Panc1 (cell line): ENCODE measurements around the gene THAP4. TPM values are rescaled to one million over a fixed set of nuclear protein-coding genes. Genes with fewer than 3 reads are reported as not detected.

Experiments
- ATAC-seq: fragments of 200-7000 bp; cut with Tn5 transposase; 2 replicates; pipeline ENCODE4 v1.9.1; 2020; ENCODE audit warnings: mild to moderate bottlenecking, moderate library complexity
- BruUV-seq: library from RNA; stranded (reverse); fragments of 400-500 nt; replicated peaks from 2 replicates; lab custom pipeline; 2021; lab: Mats Ljungman, UMichigan
- CTCF ChIA-PET: fragments of 300-600 bp; sonication (Branson Sonifier 250); formaldehyde crosslinking; loops from one replicate; lab custom pipeline; 2022; ENCODE audit warnings: antibody characterized with exemption; lab: Charles Lee
- POLR2A ChIA-PET: fragments of 300-600 bp; sonication (Branson Sonifier 250); formaldehyde crosslinking; loops from one replicate; lab custom pipeline; 2022; ENCODE audit warnings: antibody characterized with exemption; lab: Charles Lee
- DNase-seq: peaks from one replicate; pipeline ENCODE4 v3.0.0-alpha.2; 2010; ENCODE audit warnings: low read depth, low spot score
- H3K27ac ChIP-seq: 2 replicates; pipeline ENCODE4 v1.5.1; 2011; ENCODE audit warnings: mild to moderate bottlenecking, low read length, inconsistent platforms
- H3K27me3 ChIP-seq: fragments of 200-500 bp; sonication (Bioruptor generic); 2 replicates; pipeline ENCODE4 v1.6.0; 2014; ENCODE audit warnings: low read length, inconsistent platforms; ENCODE audit not compliant: control insufficient read depth, insufficient read depth
- H3K36me3 ChIP-seq: fragments of 200-500 bp; sonication (Bioruptor generic); 2 replicates; pipeline ENCODE4 v1.5.1; 2014; ENCODE audit warnings: inconsistent platforms, mild to moderate bottlenecking, low read length, moderate library complexity; ENCODE audit not compliant: control insufficient read depth, insufficient read depth
- H3K4me1 ChIP-seq: 2 replicates; pipeline ENCODE4 v1.5.1; 2011; ENCODE audit warnings: inconsistent platforms, mild to moderate bottlenecking, low read length, moderate library complexity; ENCODE audit not compliant: control insufficient read depth, insufficient read depth
- H3K4me3 ChIP-seq, 2 experiments: 2 replicates each; pipeline ENCODE4 v1.5.1; 2011 to 2012; ENCODE audit warnings: low read depth in 2 of 2, low read length in 2 of 2, mild to moderate bottlenecking in 2 of 2, inconsistent platforms in 1 of 2, moderate library complexity in 1 of 2
- H3K9me3 ChIP-seq: fragments of 200-500 bp; sonication (Bioruptor generic); 2 replicates; pipeline ENCODE4 v1.5.1; 2014; ENCODE audit warnings: low read depth, mild to moderate bottlenecking, inconsistent platforms, low read length, moderate library complexity; ENCODE audit not compliant: control insufficient read depth, insufficient read depth
- POLR2AphosphoS5 ChIP-seq: IDR thresholded peaks from 2 replicates; pipeline ENCODE4 v1.6.1; 2012; ENCODE audit warnings: mild to moderate bottlenecking, low read depth, low read length, moderate library complexity
- SIN3A ChIP-seq: IDR thresholded peaks from 2 replicates; pipeline ENCODE4 v1.6.1; 2012; ENCODE audit warnings: low read depth, mild to moderate bottlenecking, low read length, moderate library complexity, borderline replicate concordance; ENCODE audit not compliant: insufficient read depth
- TCF7L2 ChIP-seq: IDR thresholded peaks from 2 replicates; pipeline ENCODE4 v1.6.1; 2011; ENCODE audit warnings: mild to moderate bottlenecking, low read depth, low read length, inconsistent platforms
- in situ Hi-C: cut with HindIII; loops from 2 replicates; pipeline ENCODE4 v1.10.0; 2016; ENCODE audit warnings: low sequenced_read_pairs, low pct_unique_long_range_greater_than_20kb
- intact Hi-C: fragments of 100-400 bp; cut with micrococcal nuclease; formaldehyde crosslinking; loops from one replicate; pipeline ENCODE4 v1.10.0; 2022; ENCODE audit not compliant: unreplicated experiment
- total RNA-seq: library from RNA; stranded (reverse); gene quantifications from one replicate; pipeline ENCODE4 v1.2.1, GENCODE V29; 2021; ENCODE audit not compliant: unreplicated experiment
- TF ChIP-seq, protein P1 (sequence below), 2 experiments: IDR thresholded peaks; 2 replicates each; pipeline ENCODE4 v1.6.1; 2011 to 2012; ENCODE audit warnings: low read depth in 2 of 2, control low read depth in 1 of 2, low read length in 1 of 2, mild to moderate bottlenecking in 1 of 2, moderate library complexity in 1 of 2; ENCODE audit not compliant: insufficient read depth in 1 of 2
- TF ChIP-seq, protein P2 (sequence below): fragments of 450-650 bp; IDR thresholded peaks from 2 replicates; pipeline ENCODE4 v1.5.1; 2017; ENCODE audit warnings: mild to moderate bottlenecking

The THAP4 gene
- total RNA-seq, 1 experiment from 2014 or later = 77.9 TPM

GRCh38 chr2:241553981-241554380, 83.0 kb downstream of the THAP4 start:
- in situ Hi-C loops (no loop called here), intact Hi-C loops (no loop called here)
- POLR2A ChIA-PET = no interaction called here
- CTCF ChIA-PET = interaction anchor here (0.6 kb wide), 1 partner anchor 101 kb away, joined by 3 read pairs; no protein-coding TSS in a partner anchor
- H3K4me1 ChIP-seq = peaks cover 12% of the 10 kb centered on the region
- ATAC-seq (no peak), DNase-seq (no peak)
- no TSS peak for BruUV-seq
- H3K9me3 ChIP-seq = no peaks in the 10 kb centered on the region
- H3K27me3 ChIP-seq = no peaks in the 10 kb centered on the region
- no peak overlapping the region for H3K27ac ChIP-seq
- no peak for TF ChIP-seq SIN3A
- no peak for TF ChIP-seq POLR2AphosphoS5
- TF ChIP-seq, protein P1, sequence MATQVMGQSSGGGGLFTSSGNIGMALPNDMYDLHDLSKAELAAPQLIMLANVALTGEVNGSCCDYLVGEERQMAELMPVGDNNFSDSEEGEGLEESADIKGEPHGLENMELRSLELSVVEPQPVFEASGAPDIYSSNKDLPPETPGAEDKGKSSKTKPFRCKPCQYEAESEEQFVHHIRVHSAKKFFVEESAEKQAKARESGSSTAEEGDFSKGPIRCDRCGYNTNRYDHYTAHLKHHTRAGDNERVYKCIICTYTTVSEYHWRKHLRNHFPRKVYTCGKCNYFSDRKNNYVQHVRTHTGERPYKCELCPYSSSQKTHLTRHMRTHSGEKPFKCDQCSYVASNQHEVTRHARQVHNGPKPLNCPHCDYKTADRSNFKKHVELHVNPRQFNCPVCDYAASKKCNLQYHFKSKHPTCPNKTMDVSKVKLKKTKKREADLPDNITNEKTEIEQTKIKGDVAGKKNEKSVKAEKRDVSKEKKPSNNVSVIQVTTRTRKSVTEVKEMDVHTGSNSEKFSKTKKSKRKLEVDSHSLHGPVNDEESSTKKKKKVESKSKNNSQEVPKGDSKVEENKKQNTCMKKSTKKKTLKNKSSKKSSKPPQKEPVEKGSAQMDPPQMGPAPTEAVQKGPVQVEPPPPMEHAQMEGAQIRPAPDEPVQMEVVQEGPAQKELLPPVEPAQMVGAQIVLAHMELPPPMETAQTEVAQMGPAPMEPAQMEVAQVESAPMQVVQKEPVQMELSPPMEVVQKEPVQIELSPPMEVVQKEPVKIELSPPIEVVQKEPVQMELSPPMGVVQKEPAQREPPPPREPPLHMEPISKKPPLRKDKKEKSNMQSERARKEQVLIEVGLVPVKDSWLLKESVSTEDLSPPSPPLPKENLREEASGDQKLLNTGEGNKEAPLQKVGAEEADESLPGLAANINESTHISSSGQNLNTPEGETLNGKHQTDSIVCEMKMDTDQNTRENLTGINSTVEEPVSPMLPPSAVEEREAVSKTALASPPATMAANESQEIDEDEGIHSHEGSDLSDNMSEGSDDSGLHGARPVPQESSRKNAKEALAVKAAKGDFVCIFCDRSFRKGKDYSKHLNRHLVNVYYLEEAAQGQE (IDR thresholded peaks at IDR 0.05; ENCODE audit: insufficient read depth in 1 of 2, low read depth in 2 of 2, low read length in 1 of 2) = no peak
- TF ChIP-seq, protein P2, sequence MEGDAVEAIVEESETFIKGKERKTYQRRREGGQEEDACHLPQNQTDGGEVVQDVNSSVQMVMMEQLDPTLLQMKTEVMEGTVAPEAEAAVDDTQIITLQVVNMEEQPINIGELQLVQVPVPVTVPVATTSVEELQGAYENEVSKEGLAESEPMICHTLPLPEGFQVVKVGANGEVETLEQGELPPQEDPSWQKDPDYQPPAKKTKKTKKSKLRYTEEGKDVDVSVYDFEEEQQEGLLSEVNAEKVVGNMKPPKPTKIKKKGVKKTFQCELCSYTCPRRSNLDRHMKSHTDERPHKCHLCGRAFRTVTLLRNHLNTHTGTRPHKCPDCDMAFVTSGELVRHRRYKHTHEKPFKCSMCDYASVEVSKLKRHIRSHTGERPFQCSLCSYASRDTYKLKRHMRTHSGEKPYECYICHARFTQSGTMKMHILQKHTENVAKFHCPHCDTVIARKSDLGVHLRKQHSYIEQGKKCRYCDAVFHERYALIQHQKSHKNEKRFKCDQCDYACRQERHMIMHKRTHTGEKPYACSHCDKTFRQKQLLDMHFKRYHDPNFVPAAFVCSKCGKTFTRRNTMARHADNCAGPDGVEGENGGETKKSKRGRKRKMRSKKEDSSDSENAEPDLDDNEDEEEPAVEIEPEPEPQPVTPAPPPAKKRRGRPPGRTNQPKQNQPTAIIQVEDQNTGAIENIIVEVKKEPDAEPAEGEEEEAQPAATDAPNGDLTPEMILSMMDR = no peak
- TF ChIP-seq TCF7L2 = no peak
- H3K36me3 ChIP-seq = no peaks in the 10 kb centered on the region
- no peak overlapping the region for H3K4me3 ChIP-seq

GRCh38 chr2:241553512-241553830, 83.5 kb downstream of the THAP4 start:
- DNase-seq (no peak), ATAC-seq (no peak)
- ChIA-PET CTCF (no interaction called here), POLR2A (no interaction called here)
- Histone ChIP-seq H3K27ac (no peak overlapping the region), H3K9me3 (no peaks in the 10 kb centered on the region), H3K36me3 (no peaks in the 10 kb centered on the region), H3K4me3 (no peak overlapping the region), H3K27me3 (no peaks in the 10 kb centered on the region), H3K4me1 (peaks cover 12% of the 10 kb centered on the region)
- intact Hi-C loops = no loop called here
- no peak for TF ChIP-seq TCF7L2
- TF ChIP-seq, protein P2 = no peak
- TF ChIP-seq SIN3A = no peak
- TF ChIP-seq, protein P1 (IDR thresholded peaks at IDR 0.05; ENCODE audit: insufficient read depth in 1 of 2, low read depth in 2 of 2, low read length in 1 of 2) = no peak
- no peak for TF ChIP-seq POLR2AphosphoS5
- no TSS peak for BruUV-seq
- in situ Hi-C loops = no loop called here
